GM10266 (cell line): ENCODE measurements around the gene NFKB1.

Source experiments
- DNase-seq: peaks from one replicate; pipeline ENCODE4 v3.0.0; 2012; ENCODE audit errors: extremely low spot score
- CTCF ChIP-seq: IDR thresholded peaks from 2 replicates; pipeline ENCODE4 v1.5.1; 2012; ENCODE audit warnings: mild to moderate bottlenecking, low read depth; ENCODE audit not compliant: control insufficient read depth, insufficient read depth; ENCODE audit errors: missing control alignments

The NFKB1 gene

GRCh38 chr4:102501447-102501696 is 213 bp downstream of the NFKB1 start:
- peak; percentile 24 for TF ChIP-seq CTCF
- no peak for DNase-seq

GRCh38 chr4:102502543-102502818 is 1.3 kb downstream of the NFKB1 start:
- TF ChIP-seq CTCF: no peak
- DNase-seq: no peak

GRCh38 chr4:102503301-102503746 is 2.2 kb downstream of the NFKB1 start:
- DNase-seq: peak; percentile 40
- no peak for TF ChIP-seq CTCF

- no peak for TF ChIP-seq CTCF
Measured at GRCh38 chr4:102503831-102504786, 3.0 kb downstream of the NFKB1 start.

GRCh38 chr4:102504941-102505340 is 3.8 kb downstream of the NFKB1 start:
- no peak for DNase-seq
- no peak for TF ChIP-seq CTCF

More at GRCh38 chr4:102503831-102504786, 3.0 kb downstream of the NFKB1 start:
- DNase-seq: peak; percentile 17

GRCh38 chr4:102505708-102506107 is 4.5 kb downstream of the NFKB1 start:
- TF ChIP-seq CTCF: no peak
- DNase-seq: no peak

GRCh38 chr4:102506523-102506922 is 5.4 kb downstream of the NFKB1 start:
- no peak for TF ChIP-seq CTCF

More at GRCh38 chr4:102506523-102506922, 5.4 kb downstream of the NFKB1 start:
- no peak for DNase-seq
